Stimulated activated CD4-positive, alpha-beta T cell treated with anti-CD3 and anti-CD28 coated beads, TNF-alpha, amount 100 ng/mL, for 48 hours (primary cell): ENCODE measurements around the gene DPF3.

Experiments used
- DNase-seq, 3 donors: peaks; one replicate each; pipeline ENCODE4 v3.0.0-alpha.2; 2020; ENCODE audit warnings: low read depth in 3 of 3

Gene DPF3

GRCh38 chr14:72742838-72743195 lies 151.1 kb downstream of the DPF3 start:
- no peak for DNase-seq

GRCh38 chr14:72742118-72742837 lies 151.6 kb downstream of the DPF3 start:
- DNase-seq = no peak

GRCh38 chr14:72741826-72742117 lies 152.1 kb downstream of the DPF3 start:
- DNase-seq = no peak

GRCh38 chr14:72740966-72741825 lies 152.7 kb downstream of the DPF3 start:
- no peak for DNase-seq

GRCh38 chr14:72740504-72740961 lies 153.4 kb downstream of the DPF3 start:
- no peak for DNase-seq

- no peak for DNase-seq
Measured at GRCh38 chr14:72739446-72740405, 154.2 kb downstream of the DPF3 start.

GRCh38 chr14:72738161-72738611 lies 155.7 kb downstream of the DPF3 start:
- DNase-seq = no peak

- DNase-seq = no peak
Measured at GRCh38 chr14:72737560-72737943, 156.3 kb downstream of the DPF3 start.

GRCh38 chr14:72736786-72737559 lies 156.9 kb downstream of the DPF3 start:
- no peak for DNase-seq

- DNase-seq = no peak
Measured at GRCh38 chr14:72736308-72736707, 157.6 kb downstream of the DPF3 start.

GRCh38 chr14:72732022-72732780 lies 161.7 kb downstream of the DPF3 start:
- no peak for DNase-seq

- DNase-seq = no peak
Measured at GRCh38 chr14:72731252-72732020, 162.5 kb downstream of the DPF3 start.

GRCh38 chr14:72730468-72730867 lies 163.4 kb downstream of the DPF3 start:
- no peak for DNase-seq

- no peak for DNase-seq
Measured at GRCh38 chr14:72726444-72726843, 167.5 kb downstream of the DPF3 start.

- no peak for DNase-seq
Measured at GRCh38 chr14:72723858-72724530, 169.9 kb downstream of the DPF3 start.

GRCh38 chr14:72722201-72722785 lies 171.6 kb downstream of the DPF3 start:
- DNase-seq = no peak

GRCh38 chr14:72721083-72721482 lies 172.8 kb downstream of the DPF3 start:
- DNase-seq = no peak

GRCh38 chr14:72717220-72717619 lies 176.7 kb downstream of the DPF3 start:
- DNase-seq = no peak

- DNase-seq = no peak
Measured at GRCh38 chr14:72716476-72716875, 177.4 kb downstream of the DPF3 start.
